ENCODE measurements around the gene GADD45G.

- TF ChIP-seq CTCF (IDR thresholded peaks at IDR 0.05; ENCODE audit: low read depth, low read length, missing input control) (no peak), REST (IDR thresholded peaks at IDR 0.05) (no peak), JUND (IDR thresholded peaks at IDR 0.05) (no peak), EGR1 (IDR thresholded peaks at IDR 0.05; ENCODE audit: low read depth in 2 of 2) (no peak), MAX (IDR thresholded peaks at IDR 0.05) (no peak), FOXA1 (IDR thresholded peaks at IDR 0.05) (no peak), RAD21 (IDR thresholded peaks at IDR 0.05) (no peak), ZBTB33 (IDR thresholded peaks at IDR 0.05) (no peak), TAF1 (conservative IDR thresholded peaks at IDR 0.05) (no peak), YY1 (IDR thresholded peaks at IDR 0.05) (no peak)
Observed at GRCh38 chr9:89633920-89634319, 29.1 kb downstream of the GADD45G start.
